Right atrium auricular region (tissue), 2 donors: ENCODE data around the gene NCOA7. TPM values are rescaled to one million over a fixed set of nuclear protein-coding genes. Genes with fewer than 3 reads are reported as not detected.
"Not testable (repeated sequence)": the region's sequence is repeated elsewhere in the genome, so short reads cannot be mapped to it uniquely, and the experiment has no call there.

ENCODE experiments used
- DNase-seq: peaks from one replicate; pipeline ENCODE4 v3.0.0-alpha.2; 2019; ENCODE audit warnings: low spot score
- H3K27ac ChIP-seq, 2 donors: fragments of 200-600 bp; sonication (generic); 1 replicate in 1 of 2; 2 replicates in 1 of 2; pipeline ENCODE4 v1.5.1; 2016 to 2019
- H3K27me3 ChIP-seq, 2 donors: fragments of 200-600 bp; sonication (generic); one replicate each; pipeline versions ENCODE4 v1.5.1 to v1.6.0; 2017 to 2019
- H3K36me3 ChIP-seq: fragments of 200-600 bp; sonication (generic); one replicate; pipeline ENCODE4 v1.5.1; 2016
- H3K4me1 ChIP-seq, 2 donors: fragments of 200-600 bp; sonication (generic); one replicate each; pipeline versions ENCODE4 v1.5.1 to v1.6.0; 2017 to 2019
- H3K4me3 ChIP-seq, 2 donors: fragments of 200-600 bp; sonication (generic); 1 replicate in 1 of 2; 2 replicates in 1 of 2; pipeline ENCODE4 v1.5.1; 2017 to 2019; ENCODE audit warnings: mild to moderate bottlenecking in 1 of 2, moderate library complexity in 1 of 2
- H3K9me3 ChIP-seq, 2 donors: fragments of 200-600 bp; sonication (generic); one replicate each; pipeline ENCODE4 v1.5.1; 2019
- CTCF ChIP-seq, 2 donors: fragments of 200-600 bp; sonication (generic); IDR thresholded peaks; one replicate each; pipeline ENCODE4 v1.5.1; 2019; ENCODE audit warnings: antibody characterized with exemption in 2 of 2
- total RNA-seq, 2 donors: library from RNA; depleted of rRNA; stranded (reverse); fragments of >200 nt; gene quantifications; one replicate each; pipeline ENCODE4 v1.1.0, GENCODE V29; 2016

NCOA7 gene
- total RNA-seq, 2 donors from 2014 or later: 12.2 to 12.7 TPM

GRCh38 chr6:125804264-125804663 lies 13.5 kb downstream of the NCOA7 start:
- Histone ChIP-seq H3K27ac (no peak overlapping the region), H3K9me3 (no peaks in the 10 kb centered on the region), H3K4me3 (no peak overlapping the region), H3K27me3 (no peaks in the 10 kb centered on the region), H3K4me1 (no peaks in the 10 kb centered on the region), H3K36me3 (no peaks in the 10 kb centered on the region)
- no peak for TF ChIP-seq CTCF (IDR thresholded peaks at IDR 0.05)
- DNase-seq: no peak

- H3K4me1 ChIP-seq, H3K27ac ChIP-seq, H3K9me3 ChIP-seq, H3K27me3 ChIP-seq, H3K4me3 ChIP-seq, H3K36me3 ChIP-seq, DNase-seq: not testable (repeated sequence)
Observed at GRCh38 chr6:125804866-125805425, 14.2 kb downstream of the NCOA7 start.

GRCh38 chr6:125806813-125807212 lies 16.1 kb downstream of the NCOA7 start:
- Histone ChIP-seq H3K4me3 (no peak overlapping the region), H3K27me3 (no peaks in the 10 kb centered on the region), H3K4me1 (peaks cover 0 to 6% of the 10 kb centered on the region in 2 donors), H3K27ac (no peak overlapping the region), H3K36me3 (no peaks in the 10 kb centered on the region), H3K9me3 (no peaks in the 10 kb centered on the region)
- no peak for TF ChIP-seq CTCF (IDR thresholded peaks at IDR 0.05)
- DNase-seq: no peak

GRCh38 chr6:125807293-125807692 lies 16.5 kb downstream of the NCOA7 start:
- no peaks in the 10 kb centered on the region for H3K9me3 ChIP-seq
- peaks cover 0 to 9% of the 10 kb centered on the region in 2 donors for H3K4me1 ChIP-seq
- no peak overlapping the region for H3K27ac ChIP-seq
- no peak for DNase-seq
- H3K27me3 ChIP-seq: no peaks in the 10 kb centered on the region
- H3K36me3 ChIP-seq: no peaks in the 10 kb centered on the region
- TF ChIP-seq CTCF (IDR thresholded peaks at IDR 0.05): no peak
- no peak overlapping the region for H3K4me3 ChIP-seq

- Histone ChIP-seq H3K4me3 (no peak overlapping the region), H3K36me3 (no peaks in the 10 kb centered on the region), H3K9me3 (no peaks in the 10 kb centered on the region), H3K27me3 (no peaks in the 10 kb centered on the region), H3K27ac (no peak overlapping the region), H3K4me1 (peaks cover 0 to 17% of the 10 kb centered on the region in 2 donors)
- no peak for DNase-seq
- no peak for TF ChIP-seq CTCF (IDR thresholded peaks at IDR 0.05)
Observed at GRCh38 chr6:125808060-125808459, 17.3 kb downstream of the NCOA7 start.

GRCh38 chr6:125808591-125808990 lies 17.8 kb downstream of the NCOA7 start:
- Histone ChIP-seq H3K4me1 (peaks cover 0 to 18% of the 10 kb centered on the region in 2 donors), H3K27ac (no peak overlapping the region), H3K9me3 (no peaks in the 10 kb centered on the region), H3K4me3 (no peak overlapping the region), H3K27me3 (no peaks in the 10 kb centered on the region), H3K36me3 (no peaks in the 10 kb centered on the region)
- no peak for DNase-seq
- TF ChIP-seq CTCF (IDR thresholded peaks at IDR 0.05): no peak
